Panc1 (cell line): Measurements from ENCODE around the gene SNTG2.

ENCODE experiments used
- POLR2AphosphoS5 ChIP-seq: IDR thresholded peaks from 2 replicates; pipeline ENCODE4 v1.6.1; 2012; ENCODE audit warnings: mild to moderate bottlenecking, low read depth, low read length, moderate library complexity
- REST ChIP-seq, 2 experiments: IDR thresholded peaks; 2 replicates each; pipeline ENCODE4 v1.6.1; 2011 to 2012; ENCODE audit warnings: low read depth in 2 of 2, control low read depth in 1 of 2, low read length in 1 of 2, mild to moderate bottlenecking in 1 of 2, moderate library complexity in 1 of 2; ENCODE audit not compliant: insufficient read depth in 1 of 2
- TCF7L2 ChIP-seq: IDR thresholded peaks from 2 replicates; pipeline ENCODE4 v1.6.1; 2011; ENCODE audit warnings: mild to moderate bottlenecking, low read depth, low read length, inconsistent platforms
- TF ChIP-seq, protein P1 (sequence below): fragments of 450-650 bp; IDR thresholded peaks from 2 replicates; pipeline ENCODE4 v1.5.1; 2017; ENCODE audit warnings: mild to moderate bottlenecking

GRCh38 chr2:1209761-1210160 is 259.1 kb downstream of the SNTG2 start:
- TF ChIP-seq, protein P1, sequence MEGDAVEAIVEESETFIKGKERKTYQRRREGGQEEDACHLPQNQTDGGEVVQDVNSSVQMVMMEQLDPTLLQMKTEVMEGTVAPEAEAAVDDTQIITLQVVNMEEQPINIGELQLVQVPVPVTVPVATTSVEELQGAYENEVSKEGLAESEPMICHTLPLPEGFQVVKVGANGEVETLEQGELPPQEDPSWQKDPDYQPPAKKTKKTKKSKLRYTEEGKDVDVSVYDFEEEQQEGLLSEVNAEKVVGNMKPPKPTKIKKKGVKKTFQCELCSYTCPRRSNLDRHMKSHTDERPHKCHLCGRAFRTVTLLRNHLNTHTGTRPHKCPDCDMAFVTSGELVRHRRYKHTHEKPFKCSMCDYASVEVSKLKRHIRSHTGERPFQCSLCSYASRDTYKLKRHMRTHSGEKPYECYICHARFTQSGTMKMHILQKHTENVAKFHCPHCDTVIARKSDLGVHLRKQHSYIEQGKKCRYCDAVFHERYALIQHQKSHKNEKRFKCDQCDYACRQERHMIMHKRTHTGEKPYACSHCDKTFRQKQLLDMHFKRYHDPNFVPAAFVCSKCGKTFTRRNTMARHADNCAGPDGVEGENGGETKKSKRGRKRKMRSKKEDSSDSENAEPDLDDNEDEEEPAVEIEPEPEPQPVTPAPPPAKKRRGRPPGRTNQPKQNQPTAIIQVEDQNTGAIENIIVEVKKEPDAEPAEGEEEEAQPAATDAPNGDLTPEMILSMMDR: no peak
- no peak for TF ChIP-seq POLR2AphosphoS5
- TF ChIP-seq TCF7L2: no peak
- TF ChIP-seq REST (IDR thresholded peaks at IDR 0.05; ENCODE audit: insufficient read depth in 1 of 2, low read depth in 2 of 2, low read length in 1 of 2): no peak
